Body of pancreas (tissue), 4 donors: Measurements from ENCODE around the gene ZNF777.
"Not testable (repeated sequence)": the region's sequence is repeated elsewhere in the genome, so short reads cannot be mapped to it uniquely, and the experiment has no call there.

ENCODE experiments used
- CTCF ChIP-seq, 7 experiments: fragments of 450-650 bp in 4 of 7; fragments of 200-600 bp in 3 of 7; sonication (generic) in 3 of 7; IDR thresholded peaks; one replicate each; pipeline ENCODE4 v1.5.1; 2016 to 2019; ENCODE audit warnings: antibody characterized with exemption in 7 of 7
- POLR2A ChIP-seq, 3 donors: fragments of 450-650 bp; IDR thresholded peaks; one replicate each; pipeline ENCODE4 v1.6.1; 2016; ENCODE audit warnings: antibody characterized with exemption in 3 of 3, mild to moderate bottlenecking in 2 of 3

GRCh38 chr7:149493975-149494374 lies 33.1 kb upstream of the ZNF777 start:
- not testable (repeated sequence) for TF ChIP-seq CTCF, POLR2A (IDR thresholded peaks at IDR 0.05)
